Measurements from ENCODE around the gene SYNC.
"Not testable (repeated sequence)": the region's sequence is repeated elsewhere in the genome, so short reads cannot be mapped to it uniquely, and the experiment has no call there.

Gene SYNC

DNA sequence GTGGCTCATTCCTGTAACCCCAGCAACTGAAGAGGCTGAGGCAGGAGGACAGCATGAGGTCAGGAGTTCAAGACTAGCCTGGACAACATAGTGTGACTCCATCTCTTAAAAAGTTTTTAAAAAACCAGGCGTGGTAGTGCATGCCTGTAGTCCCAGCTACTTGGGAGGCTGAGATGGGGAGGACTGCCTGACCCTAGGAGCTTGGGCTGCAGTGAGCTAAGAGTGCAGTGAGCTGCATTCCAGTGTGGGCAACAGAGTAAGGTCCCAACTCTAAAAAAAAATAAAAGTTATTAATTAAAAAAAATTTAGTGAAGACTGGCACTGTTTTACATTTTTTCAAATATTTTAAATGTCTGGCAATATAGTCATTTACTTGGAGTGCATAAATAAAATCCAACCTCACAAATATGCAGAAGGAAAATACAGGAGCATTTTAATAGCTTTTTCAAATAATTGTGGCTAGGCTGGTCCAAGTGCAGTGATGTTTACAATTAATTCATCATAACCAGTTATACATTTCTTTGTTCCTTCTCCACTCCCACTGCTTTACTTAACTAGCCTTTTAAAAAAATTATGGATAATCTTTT, 63.0 kb downstream of the SYNC start:
- no peak for DNase-seq

DNA sequence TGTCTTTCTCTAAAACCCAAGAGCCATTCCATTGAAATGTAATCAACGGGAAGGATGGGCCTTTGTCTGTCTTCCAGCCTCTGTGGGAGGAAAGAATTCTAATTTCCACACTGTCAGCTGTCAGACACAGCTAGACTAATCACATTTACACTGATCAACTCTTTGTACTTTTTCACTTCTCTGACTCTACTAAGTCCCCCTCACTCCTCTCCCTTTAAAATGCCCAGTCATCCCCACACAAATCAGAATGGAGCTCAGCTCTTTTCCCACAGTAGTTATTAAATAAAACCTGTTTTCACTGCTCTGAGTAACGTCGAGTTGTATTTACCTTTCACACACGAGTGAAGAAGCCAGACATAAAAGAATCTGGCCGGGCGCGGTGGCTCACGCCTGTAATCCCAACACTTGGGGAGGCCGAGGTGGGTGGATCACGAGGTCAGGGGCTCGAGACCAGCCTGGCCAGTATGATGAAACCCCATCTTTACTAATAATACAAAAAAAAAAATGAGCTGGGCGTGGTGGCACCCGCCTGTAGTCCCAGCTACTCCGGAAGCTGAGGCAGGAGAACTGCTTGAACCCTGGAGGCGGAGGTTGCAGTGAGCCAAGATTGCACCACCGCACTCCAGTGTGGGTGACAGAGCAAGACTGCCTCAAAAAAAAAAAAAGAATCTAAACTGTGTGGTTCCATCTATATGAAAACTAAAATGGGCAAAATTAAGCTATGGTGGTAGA, 65.5 kb downstream of the SYNC start:
- no peak for DNase-seq

DNA sequence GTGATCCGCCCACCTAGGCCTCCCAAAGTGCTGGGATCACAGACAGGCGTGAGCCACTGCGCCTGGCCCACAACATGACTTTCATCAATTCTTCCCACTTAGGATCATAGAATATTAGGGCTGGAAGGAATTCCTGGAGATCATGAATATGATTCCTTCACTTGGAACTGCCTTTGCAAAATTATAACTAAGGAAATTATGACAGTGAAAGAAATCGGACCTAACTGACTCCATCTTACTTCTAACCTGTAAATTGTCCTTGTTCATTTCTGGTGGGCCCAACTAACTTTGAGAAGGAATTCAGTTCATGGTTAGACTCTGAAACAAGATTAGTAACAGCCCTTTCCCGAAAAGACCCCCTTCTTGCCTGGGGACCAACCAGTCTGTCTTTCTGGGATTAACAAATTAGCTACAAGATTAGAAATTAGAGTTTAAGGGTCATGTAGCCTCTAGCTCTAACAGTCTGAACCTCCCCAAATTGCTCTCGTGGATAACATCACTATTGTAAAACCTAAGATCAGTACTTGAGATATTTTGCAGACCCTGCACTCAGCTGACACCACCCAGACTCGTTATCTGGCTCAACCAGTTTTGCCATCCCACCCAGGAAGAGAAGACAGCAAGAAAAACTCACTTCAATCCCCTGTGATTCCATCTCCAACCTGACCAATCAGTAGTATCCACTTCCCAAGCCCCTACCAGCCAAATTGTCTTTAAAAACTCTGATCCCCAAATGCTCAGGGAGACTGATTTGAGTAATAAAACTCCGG, 66.9 kb downstream of the SYNC start:
- DNase-seq: no peak

DNA sequence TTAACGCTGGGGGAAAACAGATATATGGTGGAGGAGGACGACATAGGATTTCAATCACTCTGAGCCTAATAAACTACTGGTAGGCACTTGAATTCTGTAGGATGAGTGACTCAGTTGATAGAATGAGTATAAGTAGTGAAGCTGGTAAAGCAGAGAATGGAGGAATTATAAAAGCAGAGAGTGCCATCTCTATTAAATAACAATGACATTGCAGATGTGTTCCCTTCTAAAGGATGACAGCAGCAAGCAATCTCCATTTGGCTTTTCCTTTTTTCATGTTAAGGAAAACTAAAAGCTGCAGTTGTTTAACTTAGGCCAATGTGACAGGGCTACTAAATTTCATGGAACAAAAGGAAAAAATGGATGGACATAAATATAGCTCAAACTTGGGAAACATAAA, 69.7 kb downstream of the SYNC start:
- no peak for DNase-seq

- not testable (repeated sequence) for DNase-seq
Measured at GRCh38 chr1:32630173-32630572, 72.4 kb downstream of the SYNC start.
